ENCODE data around the gene FRMD8.

The FRMD8 gene

GRCh38 chr11:65376138-65376713 is 10.2 kb upstream of the FRMD8 start:
- H3K4me1 ChIP-seq (ENCODE audit: control insufficient read depth, insufficient read depth, low read length): peaks cover 6% of the 10 kb centered on the region
- H3K9ac ChIP-seq (ENCODE audit: low read length in 2 of 2): no peak overlapping the region
- no peaks in the 10 kb centered on the region for H3K36me3 ChIP-seq (ENCODE audit: control insufficient read depth in 2 of 2, insufficient read depth in 2 of 2, low read length in 2 of 2)
- H3K4me3 ChIP-seq (ENCODE audit: low read length in 2 of 2): no peak overlapping the region
- no peak overlapping the region for H3K27ac ChIP-seq (ENCODE audit: low read length)
- no peaks in the 10 kb centered on the region for H3K9me3 ChIP-seq (ENCODE audit: control insufficient read depth in 2 of 2, low read length in 2 of 2)
- no peaks in the 10 kb centered on the region for H3K27me3 ChIP-seq (ENCODE audit: control insufficient read depth in 1 of 2, insufficient read depth in 2 of 2, low read length in 2 of 2)

DNA sequence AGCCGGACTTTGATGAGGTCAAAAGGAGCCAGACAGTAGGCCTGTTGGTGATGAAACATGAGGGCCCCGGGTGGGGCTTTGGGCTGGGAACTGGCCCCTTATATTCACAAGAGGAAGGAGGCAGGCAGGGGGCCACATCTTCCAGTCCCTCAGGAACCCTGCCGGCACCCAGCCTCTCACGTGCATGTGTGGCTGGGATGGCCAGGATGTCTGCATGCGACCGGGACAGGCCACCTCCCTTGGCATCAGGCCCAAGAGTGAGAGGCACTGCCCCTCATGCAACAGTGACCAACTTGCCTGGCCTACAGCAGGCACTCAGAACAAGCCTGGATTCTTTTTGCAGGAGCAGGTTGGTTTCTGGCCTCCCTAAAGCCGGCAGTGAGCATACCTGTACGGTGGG is 9.4 kb upstream of the FRMD8 start:
- H3K9me3 ChIP-seq (ENCODE audit: control insufficient read depth in 2 of 2, low read length in 2 of 2): no peaks in the 10 kb centered on the region
- H3K36me3 ChIP-seq (ENCODE audit: control insufficient read depth in 2 of 2, insufficient read depth in 2 of 2, low read length in 2 of 2): no peaks in the 10 kb centered on the region
- H3K9ac ChIP-seq (ENCODE audit: low read length in 2 of 2): no peak overlapping the region
- no peaks in the 10 kb centered on the region for H3K27me3 ChIP-seq (ENCODE audit: control insufficient read depth in 1 of 2, insufficient read depth in 2 of 2, low read length in 2 of 2)
- H3K27ac ChIP-seq (ENCODE audit: low read length): no peak overlapping the region
- H3K4me1 ChIP-seq (ENCODE audit: control insufficient read depth, insufficient read depth, low read length): peaks cover 11% of the 10 kb centered on the region
- H3K4me3 ChIP-seq (ENCODE audit: low read length in 2 of 2): no peak overlapping the region

- peaks cover 17% of the 10 kb centered on the region for H3K4me1 ChIP-seq (ENCODE audit: control insufficient read depth, insufficient read depth, low read length)
- no peaks in the 10 kb centered on the region for H3K9me3 ChIP-seq (ENCODE audit: control insufficient read depth in 2 of 2, low read length in 2 of 2)
- no peaks in the 10 kb centered on the region for H3K36me3 ChIP-seq (ENCODE audit: control insufficient read depth in 2 of 2, insufficient read depth in 2 of 2, low read length in 2 of 2)
- H3K9ac ChIP-seq (ENCODE audit: low read length in 2 of 2): no peak overlapping the region
- H3K27ac ChIP-seq (ENCODE audit: low read length): no peak overlapping the region
- H3K27me3 ChIP-seq (ENCODE audit: control insufficient read depth in 1 of 2, insufficient read depth in 2 of 2, low read length in 2 of 2): no peaks in the 10 kb centered on the region
- no peak overlapping the region for H3K4me3 ChIP-seq (ENCODE audit: low read length in 2 of 2)
These were observed 8.7 kb upstream of the FRMD8 start for GRCh38 chr11:65377777-65378176.

GRCh38 chr11:65378208-65378927 is 8.1 kb upstream of the FRMD8 start:
- Histone ChIP-seq H3K36me3 (ENCODE audit: control insufficient read depth in 2 of 2, insufficient read depth in 2 of 2, low read length in 2 of 2) (no peaks in the 10 kb centered on the region), H3K27me3 (ENCODE audit: control insufficient read depth in 1 of 2, insufficient read depth in 2 of 2, low read length in 2 of 2) (no peaks in the 10 kb centered on the region), H3K4me1 (ENCODE audit: control insufficient read depth, insufficient read depth, low read length) (peaks cover 23% of the 10 kb centered on the region), H3K9me3 (ENCODE audit: control insufficient read depth in 2 of 2, low read length in 2 of 2) (no peaks in the 10 kb centered on the region), H3K27ac (ENCODE audit: low read length) (no peak overlapping the region), H3K9ac (ENCODE audit: low read length in 2 of 2) (no peak overlapping the region), H3K4me3 (ENCODE audit: low read length in 2 of 2) (no peak overlapping the region)

DNA sequence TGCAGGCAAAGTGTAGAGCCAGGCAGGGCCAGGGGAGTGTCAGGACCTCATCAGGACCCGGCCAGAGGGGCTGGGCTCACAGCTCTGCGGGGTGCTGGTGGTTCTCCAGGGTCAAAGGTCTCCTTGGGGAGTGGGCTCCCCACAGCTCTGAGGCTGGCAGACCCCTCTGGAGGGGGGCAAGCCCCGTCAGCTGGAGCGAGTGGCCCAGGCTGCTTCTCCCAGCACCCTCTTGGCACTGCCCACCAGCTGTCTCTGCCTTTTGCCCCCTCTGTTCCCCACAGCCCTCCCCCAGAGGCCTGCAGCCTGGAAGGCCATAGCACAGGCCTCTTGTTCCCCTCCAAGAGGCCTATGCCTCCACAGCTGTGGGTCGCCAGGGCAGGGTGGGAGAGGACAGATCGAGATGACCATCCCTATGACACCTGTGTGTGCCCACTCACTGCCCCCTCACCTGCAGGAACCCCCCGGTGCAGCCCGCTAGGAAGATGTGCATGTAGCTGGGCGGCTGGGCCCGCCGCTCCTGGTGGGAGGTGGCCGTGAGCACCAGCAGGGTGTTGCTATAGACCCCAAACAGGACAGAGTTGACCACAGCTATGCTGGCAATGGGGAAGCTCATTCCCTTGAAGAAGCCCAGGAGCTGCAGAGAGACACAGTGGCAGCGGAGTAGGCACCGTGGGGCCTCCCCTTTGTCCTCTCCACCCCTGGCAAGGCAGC is 7.4 kb upstream of the FRMD8 start:
- H3K9me3 ChIP-seq (ENCODE audit: control insufficient read depth in 2 of 2, low read length in 2 of 2): no peaks in the 10 kb centered on the region
- H3K27me3 ChIP-seq (ENCODE audit: control insufficient read depth in 1 of 2, insufficient read depth in 2 of 2, low read length in 2 of 2): no peaks in the 10 kb centered on the region
- no peaks in the 10 kb centered on the region for H3K36me3 ChIP-seq (ENCODE audit: control insufficient read depth in 2 of 2, insufficient read depth in 2 of 2, low read length in 2 of 2)
- no peak overlapping the region for H3K27ac ChIP-seq (ENCODE audit: low read length)
- no peak overlapping the region for H3K4me3 ChIP-seq (ENCODE audit: low read length in 2 of 2)
- H3K9ac ChIP-seq (ENCODE audit: low read length in 2 of 2): no peak overlapping the region
- H3K4me1 ChIP-seq (ENCODE audit: control insufficient read depth, insufficient read depth, low read length): peaks cover 29% of the 10 kb centered on the region

DNA sequence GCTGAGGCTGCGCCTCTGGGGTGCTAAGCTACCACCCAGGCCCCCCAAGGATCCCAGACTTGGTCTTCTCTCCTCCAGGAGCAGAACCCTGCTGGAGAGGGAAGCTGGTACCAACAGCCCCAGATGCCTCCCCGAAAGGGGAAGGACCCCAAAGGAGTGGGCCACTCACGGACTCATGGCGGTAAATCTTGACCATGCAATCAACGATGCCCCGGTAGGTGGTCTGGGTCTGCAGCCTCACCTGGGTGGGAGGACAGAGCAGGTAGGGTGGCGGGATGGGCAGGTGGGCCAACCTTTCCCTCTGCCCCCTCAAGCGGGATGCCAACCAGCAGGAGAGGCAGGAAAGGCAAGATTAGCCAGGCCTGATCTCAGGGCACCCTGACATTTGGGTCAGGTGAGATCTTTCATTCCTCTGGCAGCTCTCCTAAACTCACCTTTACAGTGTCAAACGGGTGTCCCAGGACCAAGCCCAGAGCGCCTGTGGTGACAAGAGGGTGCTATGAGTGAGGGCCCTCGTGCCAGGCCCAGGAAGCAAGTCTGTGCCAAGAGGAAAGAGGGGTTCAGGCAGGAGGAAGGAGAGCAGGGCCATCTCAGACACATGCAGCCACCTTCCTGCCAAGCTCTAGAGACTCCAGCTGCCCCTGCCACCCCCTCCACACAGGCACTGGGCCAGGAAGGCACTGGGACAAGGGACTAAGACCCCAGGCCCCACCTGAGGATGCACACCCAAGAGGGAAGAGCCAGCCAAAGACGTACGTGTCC is 6.6 kb upstream of the FRMD8 start:
- no peaks in the 10 kb centered on the region for H3K9me3 ChIP-seq (ENCODE audit: control insufficient read depth in 2 of 2, low read length in 2 of 2)
- no peak overlapping the region for H3K9ac ChIP-seq (ENCODE audit: low read length in 2 of 2)
- H3K27ac ChIP-seq (ENCODE audit: low read length): no peak overlapping the region
- H3K4me1 ChIP-seq (ENCODE audit: control insufficient read depth, insufficient read depth, low read length): peaks cover 36% of the 10 kb centered on the region
- H3K4me3 ChIP-seq (ENCODE audit: low read length in 2 of 2): no peak overlapping the region
- H3K27me3 ChIP-seq (ENCODE audit: control insufficient read depth in 1 of 2, insufficient read depth in 2 of 2, low read length in 2 of 2): no peaks in the 10 kb centered on the region
- H3K36me3 ChIP-seq (ENCODE audit: control insufficient read depth in 2 of 2, insufficient read depth in 2 of 2, low read length in 2 of 2): no peaks in the 10 kb centered on the region

- no peaks in the 10 kb centered on the region for H3K27me3 ChIP-seq (ENCODE audit: control insufficient read depth in 1 of 2, insufficient read depth in 2 of 2, low read length in 2 of 2)
- no peaks in the 10 kb centered on the region for H3K36me3 ChIP-seq (ENCODE audit: control insufficient read depth in 2 of 2, insufficient read depth in 2 of 2, low read length in 2 of 2)
- peaks cover 42% of the 10 kb centered on the region for H3K4me1 ChIP-seq (ENCODE audit: control insufficient read depth, insufficient read depth, low read length)
- no peak overlapping the region for H3K4me3 ChIP-seq (ENCODE audit: low read length in 2 of 2)
- no peaks in the 10 kb centered on the region for H3K9me3 ChIP-seq (ENCODE audit: control insufficient read depth in 2 of 2, low read length in 2 of 2)
- H3K27ac ChIP-seq (ENCODE audit: low read length): no peak overlapping the region
- peak overlapping the region in 1 of 2 donors; percentile 36 for H3K9ac ChIP-seq (ENCODE audit: low read length in 2 of 2)
These were observed 5.8 kb upstream of the FRMD8 start for GRCh38 chr11:65380460-65381119.

- H3K4me3 ChIP-seq (ENCODE audit: low read length in 2 of 2): peak overlapping the region; percentile 64 to 79
- no peaks in the 10 kb centered on the region for H3K27me3 ChIP-seq (ENCODE audit: control insufficient read depth in 1 of 2, insufficient read depth in 2 of 2, low read length in 2 of 2)
- no peaks in the 10 kb centered on the region for H3K36me3 ChIP-seq (ENCODE audit: control insufficient read depth in 2 of 2, insufficient read depth in 2 of 2, low read length in 2 of 2)
- no peaks in the 10 kb centered on the region for H3K9me3 ChIP-seq (ENCODE audit: control insufficient read depth in 2 of 2, low read length in 2 of 2)
- peaks cover 46% of the 10 kb centered on the region for H3K4me1 ChIP-seq (ENCODE audit: control insufficient read depth, insufficient read depth, low read length)
- peak overlapping the region; percentile 86 to 88 for H3K9ac ChIP-seq (ENCODE audit: low read length in 2 of 2)
- H3K27ac ChIP-seq (ENCODE audit: low read length): peak overlapping the region; percentile 99
These were observed 4.8 kb upstream of the FRMD8 start for GRCh38 chr11:65381716-65382032.

- no peaks in the 10 kb centered on the region for H3K9me3 ChIP-seq (ENCODE audit: control insufficient read depth in 2 of 2, low read length in 2 of 2)
- peak within 1 kb of the TSS; percentile 99 for H3K27ac ChIP-seq (ENCODE audit: low read length)
- H3K4me3 ChIP-seq (ENCODE audit: low read length in 2 of 2): peak within 1 kb of the TSS; percentile 64 to 79
- peak within 1 kb of the TSS; percentile 86 to 88 for H3K9ac ChIP-seq (ENCODE audit: low read length in 2 of 2)
- no peaks in the 10 kb centered on the region for H3K36me3 ChIP-seq (ENCODE audit: control insufficient read depth in 2 of 2, insufficient read depth in 2 of 2, low read length in 2 of 2)
- H3K27me3 ChIP-seq (ENCODE audit: control insufficient read depth in 1 of 2, insufficient read depth in 2 of 2, low read length in 2 of 2): no peaks in the 10 kb centered on the region
- H3K4me1 ChIP-seq (ENCODE audit: control insufficient read depth, insufficient read depth, low read length): peaks cover 49% of the 10 kb centered on the region
These were observed 4.2 kb upstream of the FRMD8 start, which contains the start of gene SLC25A45 for GRCh38 chr11:65382033-65382803. TSS of gene SLC25A45 (minus strand) at chr11:65382646. CDS start at chr11:65381951, 695 bp downstream.

Data from stomach smooth muscle (tissue), 2 donors.